ENCODE data around the gene MTIF3.

MTIF3 gene, protein sequence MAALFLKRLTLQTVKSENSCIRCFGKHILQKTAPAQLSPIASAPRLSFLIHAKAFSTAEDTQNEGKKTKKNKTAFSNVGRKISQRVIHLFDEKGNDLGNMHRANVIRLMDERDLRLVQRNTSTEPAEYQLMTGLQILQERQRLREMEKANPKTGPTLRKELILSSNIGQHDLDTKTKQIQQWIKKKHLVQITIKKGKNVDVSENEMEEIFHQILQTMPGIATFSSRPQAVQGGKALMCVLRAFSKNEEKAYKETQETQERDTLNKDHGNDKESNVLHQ

DNA sequence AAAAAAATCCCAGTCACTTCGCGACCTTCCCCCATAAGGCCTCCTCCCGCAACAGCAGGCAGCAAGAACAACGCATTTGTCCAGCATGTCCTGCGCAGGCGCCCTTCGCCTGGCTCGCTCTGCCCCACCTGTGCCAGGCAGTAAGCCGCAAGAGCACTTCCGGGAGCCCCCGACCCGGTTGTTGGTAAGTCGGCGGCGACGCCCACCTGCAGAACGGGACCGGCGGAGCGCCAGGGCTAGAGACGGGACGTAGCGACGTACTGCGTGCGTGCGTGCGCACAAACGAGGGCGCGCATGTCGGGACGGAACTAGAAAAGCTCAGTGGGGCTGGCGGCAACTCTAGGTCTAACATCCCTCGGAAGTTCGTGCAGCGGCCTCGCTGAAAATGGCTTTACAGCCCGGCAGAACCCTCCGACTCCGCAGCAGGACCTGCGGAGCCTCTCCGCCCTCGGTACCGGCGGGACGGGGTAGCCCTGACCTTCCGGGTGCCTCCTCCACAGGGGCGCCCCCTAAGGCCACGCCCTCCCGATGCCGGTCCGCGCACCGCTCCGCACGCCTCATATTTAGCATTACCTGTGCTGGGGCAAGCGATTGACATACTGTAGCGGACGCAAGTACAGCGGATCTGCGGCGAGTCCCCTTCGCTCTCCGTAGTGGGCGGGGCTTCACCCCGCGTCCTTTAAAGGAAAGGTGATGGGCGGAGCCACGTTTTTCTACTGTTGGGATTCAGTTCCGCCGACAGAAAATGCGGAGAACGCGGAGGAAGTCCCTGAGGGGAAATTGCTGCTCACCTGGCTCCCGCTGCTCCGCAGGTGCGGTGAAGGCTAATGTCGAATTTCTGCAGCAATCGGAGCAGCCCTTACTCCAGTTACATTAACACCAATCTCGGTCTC lies at the start of gene MTIF3:
MTIF3 (minus strand) TSS at position 629 of the 893 bp plus-strand sequence. CDS start 10,116 bp downstream, outside the sequence.
- H3K36me3 Mint-ChIP-seq: no peaks in the 10 kb centered on the region
- H3K4me1 Mint-ChIP-seq (ENCODE audit: low read depth): peaks cover 53% of the 10 kb centered on the region
- H3K9me3 Mint-ChIP-seq (ENCODE audit: low read depth): no peaks in the 10 kb centered on the region
- no peaks in the 10 kb centered on the region for H3K27me3 Mint-ChIP-seq
- H3K27ac Mint-ChIP-seq: peak within 1 kb of the TSS; percentile 96
- peak within 1 kb of the TSS; percentile 93 for H3K4me3 Mint-ChIP-seq

DNA sequence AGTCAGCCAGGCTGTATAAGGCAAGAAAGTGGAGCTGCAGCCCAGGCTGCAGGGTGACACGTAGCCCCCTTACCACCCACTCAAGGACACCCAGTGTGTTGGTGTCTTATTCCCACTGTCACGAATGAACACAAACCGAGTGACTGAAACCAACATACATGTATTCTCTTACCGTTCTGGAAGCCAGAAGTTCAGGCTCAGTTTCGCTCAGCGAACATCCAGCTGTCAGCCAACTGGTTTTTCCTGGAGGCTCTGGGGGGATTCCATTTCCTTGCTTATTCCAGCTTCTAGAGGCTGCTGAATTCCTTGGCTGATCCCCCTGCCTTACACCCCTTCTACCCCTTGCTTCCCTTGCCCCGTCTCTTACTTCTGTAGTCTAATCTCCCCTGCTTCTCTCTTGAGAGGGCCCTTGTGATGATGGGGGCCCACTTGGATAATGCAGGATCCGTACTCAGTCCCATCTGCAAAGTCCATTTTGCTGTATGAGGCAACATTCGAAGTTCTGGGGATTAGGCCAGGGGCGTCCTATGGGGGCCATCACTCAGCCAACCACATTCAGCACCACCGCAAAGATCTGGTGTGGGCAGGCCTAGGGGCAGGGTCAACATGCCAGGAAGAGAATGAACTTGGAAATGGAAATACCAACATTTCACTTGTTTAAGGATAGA lies 47.3 kb upstream of the MTIF3 start:
- no peak overlapping the region for H3K4me3 Mint-ChIP-seq
- H3K27ac Mint-ChIP-seq: no peak overlapping the region
- H3K27me3 Mint-ChIP-seq: no peaks in the 10 kb centered on the region
- no peaks in the 10 kb centered on the region for H3K36me3 Mint-ChIP-seq
- H3K4me1 Mint-ChIP-seq (ENCODE audit: low read depth): no peaks in the 10 kb centered on the region
- H3K9me3 Mint-ChIP-seq (ENCODE audit: low read depth): no peaks in the 10 kb centered on the region

DNA sequence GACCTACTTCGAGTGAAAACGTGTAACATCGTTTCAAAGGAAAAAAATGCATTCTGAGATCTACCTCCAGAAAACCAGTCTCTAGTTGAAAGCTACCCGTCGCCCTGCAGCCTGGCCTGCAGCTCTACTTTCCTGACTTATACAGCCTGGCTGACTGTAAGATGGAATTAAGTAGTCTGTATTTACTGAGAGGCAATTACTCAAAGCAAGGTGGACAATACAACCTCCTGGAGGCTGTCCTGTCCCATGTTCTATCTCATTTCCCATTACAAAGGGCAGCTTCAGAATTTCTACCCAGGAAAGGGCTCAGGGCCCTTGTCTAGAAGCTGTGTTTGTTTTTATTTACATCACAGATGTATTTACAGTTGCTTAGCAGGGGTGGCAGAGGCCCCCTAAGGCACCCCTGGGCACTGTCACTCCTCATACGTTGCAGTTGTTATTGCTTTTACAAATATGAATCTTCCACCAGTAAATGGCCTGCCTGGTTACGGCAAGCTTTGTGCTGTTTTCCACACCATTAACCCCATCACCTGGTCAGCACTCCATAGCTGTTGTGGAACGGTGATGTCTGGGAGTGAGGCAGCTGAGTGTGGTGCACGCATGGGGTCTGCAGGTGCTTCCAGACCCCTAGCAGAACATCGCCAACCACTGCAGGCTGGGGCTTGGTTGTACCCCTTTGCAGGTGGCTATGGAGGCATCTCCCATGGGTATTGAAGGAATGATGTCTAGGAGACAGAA lies 46.3 kb upstream of the MTIF3 start:
- Mint-ChIP-seq H3K4me1 (ENCODE audit: low read depth) (no peaks in the 10 kb centered on the region), H3K27ac (no peak overlapping the region), H3K36me3 (no peaks in the 10 kb centered on the region), H3K27me3 (no peaks in the 10 kb centered on the region), H3K4me3 (no peak overlapping the region), H3K9me3 (ENCODE audit: low read depth) (no peaks in the 10 kb centered on the region)

DNA sequence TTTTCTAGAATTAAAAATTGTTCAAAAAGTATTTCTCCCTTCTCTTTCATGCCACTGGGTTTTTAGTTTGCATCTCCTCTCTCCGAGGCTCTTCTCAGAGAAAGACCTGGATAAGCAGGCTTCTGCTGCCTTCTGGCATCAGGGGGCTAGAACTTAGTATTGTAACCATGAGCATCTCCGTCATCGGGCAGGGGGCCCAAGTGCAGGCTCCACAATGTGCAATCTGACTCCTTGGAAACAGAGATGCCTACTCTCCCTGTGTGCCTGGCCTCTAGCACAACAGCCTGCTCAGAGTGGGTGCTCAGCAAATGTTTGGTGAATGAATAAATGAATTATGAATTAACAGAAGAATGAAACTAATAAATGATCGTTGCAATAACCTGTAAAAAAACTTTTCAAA lies 45.6 kb upstream of the MTIF3 start:
- Mint-ChIP-seq H3K27ac (no peak overlapping the region), H3K36me3 (no peaks in the 10 kb centered on the region), H3K4me1 (ENCODE audit: low read depth) (no peaks in the 10 kb centered on the region), H3K27me3 (no peaks in the 10 kb centered on the region), H3K4me3 (no peak overlapping the region), H3K9me3 (ENCODE audit: low read depth) (no peaks in the 10 kb centered on the region)

DNA sequence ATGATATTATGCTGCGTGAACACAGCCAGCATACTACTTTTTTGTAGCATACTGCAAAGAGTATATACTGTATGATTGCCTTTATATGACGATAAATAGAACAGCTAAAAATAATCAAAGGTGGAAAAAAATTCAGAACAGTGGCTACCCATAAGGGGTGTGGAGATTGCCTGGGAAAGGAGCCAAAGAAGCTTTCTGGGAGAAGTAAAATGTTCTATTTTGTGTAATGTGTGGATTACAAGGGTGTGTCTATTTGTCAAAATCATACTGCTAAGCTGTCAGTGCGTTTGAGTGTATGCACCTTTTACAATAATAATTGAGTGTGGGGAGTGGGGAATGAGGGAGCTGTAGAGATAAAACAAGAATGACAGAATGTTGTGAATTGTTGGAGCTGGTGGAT lies 45.2 kb upstream of the MTIF3 start:
- no peaks in the 10 kb centered on the region for H3K36me3 Mint-ChIP-seq
- H3K27me3 Mint-ChIP-seq: no peaks in the 10 kb centered on the region
- H3K27ac Mint-ChIP-seq: no peak overlapping the region
- no peaks in the 10 kb centered on the region for H3K9me3 Mint-ChIP-seq (ENCODE audit: low read depth)
- H3K4me1 Mint-ChIP-seq (ENCODE audit: low read depth): no peaks in the 10 kb centered on the region
- no peak overlapping the region for H3K4me3 Mint-ChIP-seq

DNA sequence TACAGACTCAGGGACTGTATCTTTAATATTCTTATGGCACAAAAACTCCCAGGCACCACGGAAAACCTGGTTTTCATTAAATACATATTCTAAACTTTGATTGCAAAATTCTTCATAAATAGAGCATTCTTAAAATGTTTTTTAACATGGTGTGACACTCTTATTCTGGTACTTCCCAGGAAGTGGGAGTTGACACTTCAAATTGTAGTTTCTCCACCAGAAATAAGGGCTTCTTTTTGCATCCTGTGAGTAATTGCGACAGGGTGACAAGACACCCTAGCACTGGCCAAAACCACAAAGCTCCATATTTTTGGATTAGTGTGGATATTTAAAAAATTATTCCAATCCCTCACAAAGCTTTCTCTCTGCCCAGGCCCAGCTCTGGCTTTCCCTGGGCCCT lies 43.6 kb upstream of the MTIF3 start:
- H3K36me3 Mint-ChIP-seq: no peaks in the 10 kb centered on the region
- no peaks in the 10 kb centered on the region for H3K9me3 Mint-ChIP-seq (ENCODE audit: low read depth)
- no peaks in the 10 kb centered on the region for H3K4me1 Mint-ChIP-seq (ENCODE audit: low read depth)
- no peak overlapping the region for H3K27ac Mint-ChIP-seq
- H3K4me3 Mint-ChIP-seq: no peak overlapping the region
- no peaks in the 10 kb centered on the region for H3K27me3 Mint-ChIP-seq

DNA sequence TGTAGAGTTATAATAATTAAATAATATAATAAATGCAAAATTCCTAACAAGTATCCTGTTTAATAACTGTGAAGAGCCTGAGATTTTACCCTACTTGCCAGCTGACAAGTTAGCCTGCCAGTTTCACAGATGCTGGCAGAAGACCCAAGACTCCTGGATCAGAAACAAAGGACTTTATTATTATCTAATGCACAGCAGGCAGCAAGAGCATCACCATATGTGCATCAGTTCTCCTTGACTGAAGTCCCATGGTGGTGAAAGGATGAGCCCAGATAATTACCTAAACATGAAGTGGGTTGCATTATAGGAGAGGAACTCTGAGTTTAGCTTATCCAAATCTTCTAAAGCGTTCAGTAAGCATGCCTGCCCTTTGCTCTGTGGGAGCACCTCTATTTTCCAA lies 39.1 kb upstream of the MTIF3 start:
- no peaks in the 10 kb centered on the region for H3K27me3 Mint-ChIP-seq
- no peak overlapping the region for H3K4me3 Mint-ChIP-seq
- no peaks in the 10 kb centered on the region for H3K9me3 Mint-ChIP-seq (ENCODE audit: low read depth)
- H3K4me1 Mint-ChIP-seq (ENCODE audit: low read depth): no peaks in the 10 kb centered on the region
- no peaks in the 10 kb centered on the region for H3K36me3 Mint-ChIP-seq
- H3K27ac Mint-ChIP-seq: no peak overlapping the region

DNA sequence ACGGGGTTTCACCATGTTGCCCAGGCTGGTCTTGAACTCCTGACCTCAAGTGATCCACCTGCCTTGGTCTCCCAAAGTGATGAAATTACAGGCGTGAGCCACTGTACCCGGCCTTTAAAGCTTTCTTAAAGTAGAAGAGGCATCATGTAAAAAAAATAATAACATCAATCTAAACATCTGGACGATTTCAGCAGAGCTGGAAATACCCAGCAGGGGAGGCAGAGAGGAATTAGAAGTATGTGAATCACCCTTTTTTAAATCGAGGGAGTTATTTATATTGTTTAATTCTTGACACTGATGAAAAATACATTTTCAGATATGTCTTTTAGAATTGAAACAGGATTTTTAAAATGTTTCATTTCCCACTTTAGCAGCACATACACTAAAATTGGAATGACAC lies 37.4 kb upstream of the MTIF3 start:
- no peak overlapping the region for H3K27ac Mint-ChIP-seq
- H3K4me3 Mint-ChIP-seq: no peak overlapping the region
- H3K36me3 Mint-ChIP-seq: peaks cover under 1% of the 10 kb centered on the region
- no peaks in the 10 kb centered on the region for H3K4me1 Mint-ChIP-seq (ENCODE audit: low read depth)
- H3K9me3 Mint-ChIP-seq (ENCODE audit: low read depth): no peaks in the 10 kb centered on the region
- H3K27me3 Mint-ChIP-seq: no peaks in the 10 kb centered on the region

DNA sequence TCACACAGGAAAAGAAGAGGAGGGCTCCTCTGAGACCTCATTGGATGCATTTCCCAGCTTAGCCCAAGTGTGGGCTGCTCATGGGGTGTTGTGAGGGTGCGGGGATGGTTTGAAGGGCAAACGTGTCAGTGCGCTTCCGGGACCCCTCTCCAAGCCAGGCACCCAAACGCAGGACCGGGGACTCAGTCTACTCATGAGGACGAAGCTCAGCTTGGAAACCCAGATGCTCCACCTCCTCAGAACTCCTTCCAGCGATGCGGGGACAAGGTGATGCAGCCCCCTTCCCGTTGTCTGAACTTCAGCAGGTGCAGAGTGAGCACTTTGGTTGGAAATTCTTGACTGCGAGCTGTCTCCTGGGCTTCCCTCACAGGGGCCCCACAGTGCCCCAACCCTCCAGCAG lies 33.1 kb upstream of the MTIF3 start:
- H3K9me3 Mint-ChIP-seq (ENCODE audit: low read depth): no peaks in the 10 kb centered on the region
- H3K4me3 Mint-ChIP-seq: no peak overlapping the region
- peaks cover 9% of the 10 kb centered on the region for H3K4me1 Mint-ChIP-seq (ENCODE audit: low read depth)
- H3K27me3 Mint-ChIP-seq: no peaks in the 10 kb centered on the region
- H3K36me3 Mint-ChIP-seq: peaks cover 5% of the 10 kb centered on the region
- no peak overlapping the region for H3K27ac Mint-ChIP-seq

DNA sequence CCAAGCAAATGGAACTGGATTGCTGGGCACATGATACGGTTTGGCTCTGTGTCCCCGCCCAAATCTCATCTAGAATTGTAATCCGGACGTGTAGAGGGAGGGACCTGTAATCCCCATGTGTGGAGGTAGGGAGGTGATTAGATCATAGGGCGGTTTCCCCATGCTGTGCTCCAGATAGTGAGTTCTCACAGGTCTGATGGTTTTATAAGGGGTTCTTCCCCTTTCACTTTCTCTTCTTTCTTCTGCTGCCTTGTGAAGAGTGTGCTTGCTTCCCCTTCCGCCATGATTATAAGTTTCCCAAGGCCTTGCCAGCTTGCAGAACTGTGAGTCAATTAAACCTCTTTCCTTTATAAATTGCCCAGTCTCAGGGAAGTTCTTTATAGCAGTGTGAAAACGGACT lies 32.6 kb upstream of the MTIF3 start:
- Mint-ChIP-seq H3K9me3 (ENCODE audit: low read depth) (no peaks in the 10 kb centered on the region), H3K36me3 (peaks cover 5% of the 10 kb centered on the region), H3K4me1 (ENCODE audit: low read depth) (peaks cover 13% of the 10 kb centered on the region), H3K27me3 (no peaks in the 10 kb centered on the region), H3K4me3 (no peak overlapping the region), H3K27ac (no peak overlapping the region)

DNA sequence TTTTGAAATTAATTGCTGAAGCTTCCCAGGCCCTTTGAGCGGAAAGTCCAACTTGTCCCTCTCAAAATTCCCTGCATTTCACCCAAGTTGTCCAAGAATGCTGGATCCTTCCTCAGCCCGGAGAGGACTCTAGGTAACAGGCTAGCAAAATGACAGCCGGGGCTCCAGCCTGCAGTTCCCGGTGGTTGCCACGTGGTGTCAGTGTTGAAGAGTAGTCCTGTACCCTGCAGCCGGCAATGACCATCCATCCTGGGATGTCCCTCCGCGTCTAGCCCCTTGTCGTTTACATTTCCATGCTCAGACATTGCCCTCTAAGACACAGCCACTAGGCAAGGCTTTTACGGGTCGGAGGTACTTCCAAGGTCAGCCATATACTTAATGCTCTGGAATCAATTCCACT lies 31.4 kb upstream of the MTIF3 start:
- no peak overlapping the region for H3K4me3 Mint-ChIP-seq
- H3K9me3 Mint-ChIP-seq (ENCODE audit: low read depth): no peaks in the 10 kb centered on the region
- no peak overlapping the region for H3K27ac Mint-ChIP-seq
- no peaks in the 10 kb centered on the region for H3K27me3 Mint-ChIP-seq
- peaks cover 5% of the 10 kb centered on the region for H3K36me3 Mint-ChIP-seq
- H3K4me1 Mint-ChIP-seq (ENCODE audit: low read depth): peaks cover 25% of the 10 kb centered on the region

DNA sequence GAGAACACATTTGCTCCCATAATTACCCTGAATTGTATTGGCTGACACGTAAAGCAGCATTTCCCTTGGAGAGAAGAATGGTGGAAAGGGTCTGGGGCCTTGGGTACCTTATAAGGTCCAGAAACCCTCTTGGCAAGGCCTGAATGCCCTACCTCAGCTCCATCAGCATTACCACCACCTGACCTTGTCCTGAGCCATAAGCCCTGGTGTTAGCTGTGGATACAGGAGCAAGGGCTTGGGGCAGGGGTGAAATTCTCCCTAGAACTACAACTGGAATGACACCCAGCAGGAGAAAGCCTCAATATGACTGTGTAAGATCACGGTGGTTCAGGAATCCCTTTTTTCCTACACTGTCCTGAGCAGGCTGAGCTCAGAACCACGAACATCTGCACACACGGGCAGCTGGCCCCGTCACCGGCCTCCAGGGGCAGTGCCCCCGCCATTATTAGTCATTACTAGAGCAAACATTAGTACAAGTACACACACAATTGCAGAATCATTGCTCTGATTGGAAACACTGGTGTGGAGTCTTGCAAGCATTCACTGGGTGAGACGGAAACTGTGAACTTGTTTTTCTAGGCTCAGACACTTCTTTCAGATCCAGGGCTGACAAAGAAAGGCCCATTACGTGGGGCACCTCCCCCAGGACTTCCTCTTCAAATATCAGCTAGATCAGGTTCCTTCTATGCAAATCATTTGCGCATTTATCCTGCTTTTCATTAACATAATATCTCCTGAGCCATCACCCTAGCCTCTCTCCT lies 26.8 kb upstream of the MTIF3 start:
- Mint-ChIP-seq H3K9me3 (ENCODE audit: low read depth) (no peaks in the 10 kb centered on the region), H3K27ac (peak overlapping the region; percentile 54), H3K4me1 (ENCODE audit: low read depth) (peaks cover 36% of the 10 kb centered on the region), H3K36me3 (no peaks in the 10 kb centered on the region), H3K4me3 (peak overlapping the region; percentile 40), H3K27me3 (no peaks in the 10 kb centered on the region)

DNA sequence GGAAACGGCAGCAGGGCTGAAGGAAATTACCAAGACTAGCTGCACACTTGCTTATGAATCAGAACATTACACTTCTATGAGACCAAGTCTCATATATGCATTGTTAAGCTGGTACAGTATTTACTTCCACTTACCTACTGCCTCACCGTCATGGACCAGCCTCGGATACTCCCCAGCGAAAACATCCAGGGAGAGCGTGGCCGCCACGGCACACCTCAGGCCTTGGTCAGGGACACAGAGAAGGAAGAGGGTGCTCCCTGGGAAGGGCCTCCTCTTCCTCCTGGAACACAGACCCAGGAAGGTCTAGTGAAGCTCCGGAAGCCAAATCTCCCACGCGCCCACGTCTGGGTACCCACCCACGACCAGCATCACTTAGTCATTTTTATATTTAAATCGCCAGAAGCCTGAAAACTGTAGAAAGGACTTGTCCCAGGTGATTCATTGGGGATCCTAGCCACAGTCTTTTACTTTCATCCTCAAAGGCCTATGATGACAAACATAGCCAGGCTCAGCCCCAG lies 24.4 kb upstream of the MTIF3 start:
- Mint-ChIP-seq H3K9me3 (ENCODE audit: low read depth) (no peaks in the 10 kb centered on the region), H3K27ac (no peak overlapping the region), H3K27me3 (no peaks in the 10 kb centered on the region), H3K4me3 (no peak overlapping the region), H3K36me3 (no peaks in the 10 kb centered on the region), H3K4me1 (ENCODE audit: low read depth) (peaks cover 33% of the 10 kb centered on the region)

DNA sequence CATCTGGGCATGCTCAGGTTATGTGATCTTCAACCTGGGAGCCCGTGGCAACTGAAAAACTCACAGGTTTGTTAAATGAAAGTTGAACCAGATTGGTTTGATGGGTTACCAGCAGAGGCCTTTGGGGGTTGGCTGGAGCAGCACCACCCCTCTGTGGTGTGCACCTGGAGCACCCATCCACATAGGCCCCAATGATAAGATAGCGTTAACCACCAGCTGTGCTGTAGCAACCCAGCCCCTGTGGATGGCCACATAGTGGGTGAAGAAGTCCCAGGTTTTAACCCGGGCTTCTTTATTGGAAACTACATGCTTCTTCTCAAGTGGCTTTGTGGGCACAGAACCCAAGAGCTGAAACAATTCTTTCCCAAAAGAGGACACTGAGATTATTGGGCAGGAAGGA lies 22.6 kb upstream of the MTIF3 start:
- Mint-ChIP-seq H3K9me3 (ENCODE audit: low read depth) (no peaks in the 10 kb centered on the region), H3K36me3 (no peaks in the 10 kb centered on the region), H3K27ac (no peak overlapping the region), H3K4me3 (no peak overlapping the region), H3K4me1 (ENCODE audit: low read depth) (peaks cover 23% of the 10 kb centered on the region), H3K27me3 (no peaks in the 10 kb centered on the region)

All from activated naive CD8-positive, alpha-beta T cell (primary cell).